Measurements from ENCODE around the gene CDK5. TPM values are rescaled to one million over a fixed set of nuclear protein-coding genes. Genes with fewer than 3 reads are reported as not detected.

Gene CDK5
- total RNA-seq, 1 experiment from 2014 or later: 19.8 TPM

DNA sequence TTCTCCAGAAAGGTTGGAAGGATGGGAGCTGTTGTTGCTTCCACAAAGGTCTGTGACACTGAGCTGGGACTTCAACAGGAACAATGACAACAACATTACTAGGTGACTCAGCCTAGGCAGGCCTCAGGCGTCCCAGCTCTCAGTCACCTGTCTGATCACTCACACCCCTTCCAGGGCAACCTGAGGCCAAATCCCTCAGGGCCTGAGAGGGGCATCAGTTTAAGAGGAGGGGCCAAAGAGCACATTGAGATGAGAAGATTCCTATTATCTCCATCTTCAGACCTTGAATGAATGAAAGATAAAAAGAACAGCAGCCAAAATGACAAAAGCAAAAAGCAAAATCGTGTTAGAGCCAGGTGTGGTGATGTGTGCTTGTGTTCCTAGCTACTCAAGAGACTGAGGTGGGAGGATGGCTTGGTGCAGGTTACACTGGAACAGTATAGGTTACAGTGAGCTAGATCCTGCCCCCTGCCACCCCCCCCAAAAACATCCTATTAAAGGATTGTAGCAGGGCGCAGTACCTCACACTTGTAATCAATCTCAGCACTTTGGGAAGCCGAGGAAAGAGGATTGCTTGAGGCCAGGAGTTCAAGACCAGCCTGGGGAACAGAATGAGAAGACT, 33.2 kb downstream of the CDK5 start, which contains the start of gene ATG9B:
Gene ATG9B, minus strand, starts transcription at position 60 of the 622 bp plus-strand sequence. CDS start 71 bp downstream, outside the sequence.
- CTCF ChIA-PET: interaction anchor here (1.0 to 2.5 kb wide), 4 partner anchors 12 to 87 kb away, joined by 3 to 7 read pairs (median 6); no protein-coding TSS in a partner anchor

DNA sequence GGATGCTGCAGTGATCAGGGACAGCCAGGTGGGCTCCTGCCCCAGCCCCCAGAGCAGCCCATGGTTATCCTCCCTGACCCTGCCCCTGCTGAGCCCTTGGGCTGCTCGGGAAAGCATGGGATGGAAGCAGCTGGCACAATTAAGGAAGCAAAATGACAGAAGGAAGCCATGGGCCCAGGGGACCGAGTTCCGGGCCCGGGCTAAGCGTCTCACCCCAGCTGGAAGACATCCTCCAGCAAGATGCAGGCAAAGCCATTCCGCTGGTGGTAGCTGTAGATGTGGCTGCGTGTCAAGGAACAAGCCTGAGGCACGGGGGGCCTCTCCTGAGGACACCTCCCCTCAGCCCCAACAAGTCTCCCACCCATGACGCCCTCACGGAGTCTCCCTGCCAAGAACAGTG, 34.5 kb downstream of the CDK5 start:
- intact Hi-C loops (cut with micrococcal nuclease): no loop called here
- H3K79me2 ChIP-seq (ENCODE audit: insufficient read depth, low read length): no peaks in the 10 kb centered on the region
- RAD21 ChIA-PET (ENCODE audit: low non-redundant PET in 1 of 2, low total read pairs in 2 of 2, uncharacterized antibody in 2 of 2, unreplicated experiment in 2 of 2): no interaction called here
- POLR2A ChIA-PET: no interaction called here
- no peak overlapping the region for H3K4me3 ChIP-seq (replicated peaks in 1 of 2; ENCODE audit: low read depth in 1 of 2, low read length in 2 of 2)
- no peaks in the 10 kb centered on the region for H3K9me2 ChIP-seq (ENCODE audit: insufficient read depth)
- DNase-seq (ENCODE audit: low read depth, low spot score) (no peak), ATAC-seq (no peak)
- no peaks in the 10 kb centered on the region for H3K27me3 ChIP-seq (ENCODE audit: insufficient read depth, low read length)
- H3K9me3 ChIP-seq (ENCODE audit: control insufficient read depth in 1 of 2, insufficient read depth in 1 of 2, low read depth in 1 of 2, low read length in 2 of 2): no peaks in the 10 kb centered on the region
- no peak overlapping the region for H3K9ac ChIP-seq (ENCODE audit: low read length)
- no peak overlapping the region for H2AFZ ChIP-seq (ENCODE audit: low read depth, low read length, poor library complexity, severe bottlenecking)
- CTCF ChIA-PET: no interaction called here
- H3K27ac ChIP-seq (ENCODE audit: low read depth, low read length): no peak overlapping the region
- BruUV-seq (replicated peaks): no TSS peak
- H3K4me1 ChIP-seq (ENCODE audit: control insufficient read depth in 1 of 2, insufficient read depth in 2 of 2, low read length in 2 of 2): peaks cover 4 to 52% of the 10 kb centered on the region in 2 experiments
- H3K4me2 ChIP-seq (ENCODE audit: low read length): no peak overlapping the region
- no peaks in the 10 kb centered on the region for H4K20me1 ChIP-seq (ENCODE audit: insufficient read depth)
- no peaks in the 10 kb centered on the region for H3K36me3 ChIP-seq (ENCODE audit: control insufficient read depth in 1 of 2, insufficient read depth in 2 of 2, low read length in 2 of 2)
- TF ChIP-seq CBX3 (IDR thresholded peaks at IDR 0.05; ENCODE audit: low read depth): no peak
- TF ChIP-seq, protein P1, sequence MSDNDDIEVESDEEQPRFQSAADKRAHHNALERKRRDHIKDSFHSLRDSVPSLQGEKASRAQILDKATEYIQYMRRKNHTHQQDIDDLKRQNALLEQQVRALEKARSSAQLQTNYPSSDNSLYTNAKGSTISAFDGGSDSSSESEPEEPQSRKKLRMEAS (IDR thresholded peaks at IDR 0.05): no peak
- TF ChIP-seq POLR2A (IDR thresholded peaks at IDR 0.05; ENCODE audit: borderline replicate concordance, extremely low read depth, insufficient read depth, insufficient read length): no peak
- TF ChIP-seq ZNF274 (IDR thresholded peaks at IDR 0.05; ENCODE audit: low read depth, low read length): no peak
- TF ChIP-seq, protein P2, sequence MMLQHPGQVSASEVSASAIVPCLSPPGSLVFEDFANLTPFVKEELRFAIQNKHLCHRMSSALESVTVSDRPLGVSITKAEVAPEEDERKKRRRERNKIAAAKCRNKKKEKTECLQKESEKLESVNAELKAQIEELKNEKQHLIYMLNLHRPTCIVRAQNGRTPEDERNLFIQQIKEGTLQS (IDR thresholded peaks at IDR 0.05): no peak
- TF ChIP-seq ELF1 (IDR thresholded peaks at IDR 0.05; ENCODE audit: borderline replicate concordance, low read depth): no peak
- TF ChIP-seq SP1 (IDR thresholded peaks at IDR 0.05; ENCODE audit: low read depth): no peak
- no peak for TF ChIP-seq SRF (IDR thresholded peaks at IDR 0.05; ENCODE audit: low read depth)
- TF ChIP-seq FOSL1 (IDR thresholded peaks at IDR 0.05; ENCODE audit: low read depth): no peak
- TF ChIP-seq RAD21 (IDR thresholded peaks at IDR 0.05; ENCODE audit: low read depth): no peak
- TF ChIP-seq, protein P3, sequence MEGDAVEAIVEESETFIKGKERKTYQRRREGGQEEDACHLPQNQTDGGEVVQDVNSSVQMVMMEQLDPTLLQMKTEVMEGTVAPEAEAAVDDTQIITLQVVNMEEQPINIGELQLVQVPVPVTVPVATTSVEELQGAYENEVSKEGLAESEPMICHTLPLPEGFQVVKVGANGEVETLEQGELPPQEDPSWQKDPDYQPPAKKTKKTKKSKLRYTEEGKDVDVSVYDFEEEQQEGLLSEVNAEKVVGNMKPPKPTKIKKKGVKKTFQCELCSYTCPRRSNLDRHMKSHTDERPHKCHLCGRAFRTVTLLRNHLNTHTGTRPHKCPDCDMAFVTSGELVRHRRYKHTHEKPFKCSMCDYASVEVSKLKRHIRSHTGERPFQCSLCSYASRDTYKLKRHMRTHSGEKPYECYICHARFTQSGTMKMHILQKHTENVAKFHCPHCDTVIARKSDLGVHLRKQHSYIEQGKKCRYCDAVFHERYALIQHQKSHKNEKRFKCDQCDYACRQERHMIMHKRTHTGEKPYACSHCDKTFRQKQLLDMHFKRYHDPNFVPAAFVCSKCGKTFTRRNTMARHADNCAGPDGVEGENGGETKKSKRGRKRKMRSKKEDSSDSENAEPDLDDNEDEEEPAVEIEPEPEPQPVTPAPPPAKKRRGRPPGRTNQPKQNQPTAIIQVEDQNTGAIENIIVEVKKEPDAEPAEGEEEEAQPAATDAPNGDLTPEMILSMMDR (IDR thresholded peaks at IDR 0.05 in 2 of 3, conservative IDR thresholded peaks at IDR 0.05 in 1 of 3; ENCODE audit: borderline replicate concordance in 1 of 3, insufficient read depth in 1 of 3, low read depth in 2 of 3, low read length in 2 of 3): no peak
- TF ChIP-seq JUND (IDR thresholded peaks at IDR 0.05): no peak
- TF ChIP-seq, protein P4, sequence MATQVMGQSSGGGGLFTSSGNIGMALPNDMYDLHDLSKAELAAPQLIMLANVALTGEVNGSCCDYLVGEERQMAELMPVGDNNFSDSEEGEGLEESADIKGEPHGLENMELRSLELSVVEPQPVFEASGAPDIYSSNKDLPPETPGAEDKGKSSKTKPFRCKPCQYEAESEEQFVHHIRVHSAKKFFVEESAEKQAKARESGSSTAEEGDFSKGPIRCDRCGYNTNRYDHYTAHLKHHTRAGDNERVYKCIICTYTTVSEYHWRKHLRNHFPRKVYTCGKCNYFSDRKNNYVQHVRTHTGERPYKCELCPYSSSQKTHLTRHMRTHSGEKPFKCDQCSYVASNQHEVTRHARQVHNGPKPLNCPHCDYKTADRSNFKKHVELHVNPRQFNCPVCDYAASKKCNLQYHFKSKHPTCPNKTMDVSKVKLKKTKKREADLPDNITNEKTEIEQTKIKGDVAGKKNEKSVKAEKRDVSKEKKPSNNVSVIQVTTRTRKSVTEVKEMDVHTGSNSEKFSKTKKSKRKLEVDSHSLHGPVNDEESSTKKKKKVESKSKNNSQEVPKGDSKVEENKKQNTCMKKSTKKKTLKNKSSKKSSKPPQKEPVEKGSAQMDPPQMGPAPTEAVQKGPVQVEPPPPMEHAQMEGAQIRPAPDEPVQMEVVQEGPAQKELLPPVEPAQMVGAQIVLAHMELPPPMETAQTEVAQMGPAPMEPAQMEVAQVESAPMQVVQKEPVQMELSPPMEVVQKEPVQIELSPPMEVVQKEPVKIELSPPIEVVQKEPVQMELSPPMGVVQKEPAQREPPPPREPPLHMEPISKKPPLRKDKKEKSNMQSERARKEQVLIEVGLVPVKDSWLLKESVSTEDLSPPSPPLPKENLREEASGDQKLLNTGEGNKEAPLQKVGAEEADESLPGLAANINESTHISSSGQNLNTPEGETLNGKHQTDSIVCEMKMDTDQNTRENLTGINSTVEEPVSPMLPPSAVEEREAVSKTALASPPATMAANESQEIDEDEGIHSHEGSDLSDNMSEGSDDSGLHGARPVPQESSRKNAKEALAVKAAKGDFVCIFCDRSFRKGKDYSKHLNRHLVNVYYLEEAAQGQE (IDR thresholded peaks at IDR 0.05; ENCODE audit: low read depth): no peak

More for the DNA sequence above, 33.2 kb downstream of the CDK5 start, which contains the start of gene ATG9B:
- Histone ChIP-seq H3K4me3 (replicated peaks in 1 of 2; ENCODE audit: low read depth in 1 of 2, low read length in 2 of 2) (peak within 1 kb of the TSS in 1 of 2 experiments; percentile 8; a peak in 1 of 4 replicates), H4K20me1 (ENCODE audit: insufficient read depth) (no peaks in the 10 kb centered on the region), H3K9me3 (ENCODE audit: control insufficient read depth in 1 of 2, insufficient read depth in 1 of 2, low read depth in 1 of 2, low read length in 2 of 2) (no peaks in the 10 kb centered on the region), H3K9me2 (ENCODE audit: insufficient read depth) (no peaks in the 10 kb centered on the region), H3K27ac (ENCODE audit: low read depth, low read length) (no peak within 1 kb of the TSS), H3K27me3 (ENCODE audit: insufficient read depth, low read length) (no peaks in the 10 kb centered on the region), H3K4me1 (ENCODE audit: control insufficient read depth in 1 of 2, insufficient read depth in 2 of 2, low read length in 2 of 2) (peaks cover 6 to 52% of the 10 kb centered on the region in 2 experiments), H3K9ac (ENCODE audit: low read length) (peak within 1 kb of the TSS; percentile 42), H2AFZ (ENCODE audit: low read depth, low read length, poor library complexity, severe bottlenecking) (no peak within 1 kb of the TSS), H3K79me2 (ENCODE audit: insufficient read depth, low read length) (peaks cover under 1% of the 10 kb centered on the region), H3K36me3 (ENCODE audit: control insufficient read depth in 1 of 2, insufficient read depth in 2 of 2, low read length in 2 of 2) (no peaks in the 10 kb centered on the region), H3K4me2 (ENCODE audit: low read length) (peak within 1 kb of the TSS; percentile 57)
- POLR2A ChIA-PET: interaction anchor here (0.9 kb wide), 1 partner anchor 16 kb away, joined by 3 read pairs; no protein-coding TSS in a partner anchor
- no peak for TF ChIP-seq RAD21 (IDR thresholded peaks at IDR 0.05; ENCODE audit: low read depth)
- TF ChIP-seq POLR2AphosphoS5 (IDR thresholded peaks at IDR 0.05; ENCODE audit: low read depth, low read length): 0 out of 2 replicates have a peak, but pooled peaks have one; percentile 15
- DNase-seq (ENCODE audit: low read depth, low spot score) (no peak), ATAC-seq (no peak)
- no TSS peak for BruUV-seq (replicated peaks)
- intact Hi-C loops (cut with micrococcal nuclease): loop anchor here (5.0 kb wide), 1 partner anchor 88 kb away; no protein-coding TSS in a partner anchor
- RAD21 ChIA-PET (ENCODE audit: low non-redundant PET in 1 of 2, low total read pairs in 2 of 2, uncharacterized antibody in 2 of 2, unreplicated experiment in 2 of 2): interaction anchor here (0.6 to 0.9 kb wide), 2 partner anchors 62 to 123 kb away, joined by 3 read pairs; no protein-coding TSS in a partner anchor

Measured in HCT116 (cell line).